KMS-11 (cell line): ENCODE results near the gene HDLBP.

ENCODE experiments used
- H2AFZ ChIP-seq: fragments of 200-600 bp; sonication (generic); 2 replicates; pipeline ENCODE4 v1.6.1; 2016; ENCODE audit warnings: antibody characterized with exemption, mixed run types, low read depth
- H3K27ac ChIP-seq: fragments of 200-600 bp; sonication (generic); 2 replicates; pipeline ENCODE4 v1.6.1; 2016; ENCODE audit warnings: mild to moderate bottlenecking, mixed run types
- H3K27me3 ChIP-seq: fragments of 200-600 bp; sonication (generic); 2 replicates; pipeline ENCODE4 v1.6.1; 2017; ENCODE audit warnings: mild to moderate bottlenecking, low read depth, mixed run types, moderate library complexity; ENCODE audit not compliant: insufficient read depth
- H3K36me3 ChIP-seq: fragments of 200-600 bp; sonication (generic); 2 replicates; pipeline ENCODE4 v1.6.1; 2017; ENCODE audit warnings: mild to moderate bottlenecking, mixed run types; ENCODE audit not compliant: insufficient read depth
- H3K4me1 ChIP-seq: fragments of 200-600 bp; sonication (generic); 2 replicates; pipeline ENCODE4 v1.6.1; 2016; ENCODE audit warnings: mild to moderate bottlenecking, low read depth, mixed run types; ENCODE audit not compliant: poor library complexity, severe bottlenecking
- H3K4me2 ChIP-seq: fragments of 200-600 bp; sonication (generic); 2 replicates; pipeline ENCODE4 v1.7.0; 2016; ENCODE audit warnings: mild to moderate bottlenecking, mixed run types
- H3K4me3 ChIP-seq: fragments of 200-600 bp; sonication (generic); IDR thresholded peaks from 2 replicates; pipeline ENCODE4 v1.6.1; 2017; ENCODE audit warnings: low read depth, low read length, mixed read lengths; ENCODE audit not compliant: insufficient read depth
- H3K79me2 ChIP-seq: fragments of 200-600 bp; sonication (generic); 2 replicates; pipeline ENCODE4 v1.6.1; 2016; ENCODE audit warnings: low read depth, mixed run types; ENCODE audit not compliant: insufficient read depth
- H3K9ac ChIP-seq: fragments of 200-600 bp; sonication (generic); 2 replicates; pipeline ENCODE4 v1.6.1; 2016; ENCODE audit warnings: mild to moderate bottlenecking, mixed run types
- H4K20me1 ChIP-seq: fragments of 200-600 bp; sonication (generic); 2 replicates; pipeline ENCODE4 v1.6.1; 2016; ENCODE audit warnings: mild to moderate bottlenecking, mixed run types; ENCODE audit not compliant: insufficient read depth
- CTCF ChIP-seq: fragments of 200-600 bp; sonication (generic); conservative IDR thresholded peaks from 2 replicates; pipeline ENCODE4 v1.6.1; 2017; ENCODE audit warnings: low read depth, mild to moderate bottlenecking, antibody characterized with exemption, low read length, moderate library complexity, mixed read lengths

HDLBP gene

DNA sequence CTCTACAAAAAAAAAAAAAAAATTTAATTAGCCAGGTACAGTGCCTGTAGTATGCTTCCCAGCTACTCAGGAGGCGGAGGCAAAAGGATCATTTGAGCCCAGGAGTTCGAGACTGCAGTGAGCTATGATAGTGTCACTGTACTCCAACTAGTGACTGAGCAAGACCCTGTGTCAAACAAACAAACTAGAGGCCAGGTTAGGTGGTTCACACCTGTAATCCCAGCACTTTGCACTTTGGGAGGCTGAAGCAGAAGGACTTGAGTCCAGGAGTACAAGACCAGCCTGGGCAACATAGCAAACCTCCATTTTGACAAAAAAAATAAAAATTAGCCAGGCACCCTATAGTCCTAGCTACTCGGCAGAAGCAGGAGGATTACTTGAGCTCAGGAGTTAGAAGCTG, 13.4 kb downstream of the HDLBP start:
- TF ChIP-seq CTCF = no peak
- H3K27ac ChIP-seq = no peak overlapping the region; the same call in 1 of the 2 replicates
- H3K4me2 ChIP-seq = no peak overlapping the region
- peaks cover 96% of the 10 kb centered on the region for H3K79me2 ChIP-seq
- no peaks in the 10 kb centered on the region for H3K27me3 ChIP-seq
- no peaks in the 10 kb centered on the region; the same call in 1 of the 2 replicates for H4K20me1 ChIP-seq
- no peaks in the 10 kb centered on the region for H3K36me3 ChIP-seq
- H3K4me3 ChIP-seq = no peak overlapping the region
- H2AFZ ChIP-seq = no peak overlapping the region
- no peak overlapping the region for H3K9ac ChIP-seq
- H3K4me1 ChIP-seq = peaks cover 64% of the 10 kb centered on the region

GRCh38 chr2:241300000-241300399, 15.5 kb downstream of the HDLBP start:
- Histone ChIP-seq H3K27ac (no peak overlapping the region), H4K20me1 (no peaks in the 10 kb centered on the region; the same call in 1 of the 2 replicates), H3K4me3 (no peak overlapping the region), H3K9ac (no peak overlapping the region), H3K27me3 (no peaks in the 10 kb centered on the region), H3K36me3 (no peaks in the 10 kb centered on the region), H2AFZ (no peak overlapping the region), H3K79me2 (peaks cover 95% of the 10 kb centered on the region), H3K4me1 (peaks cover 44% of the 10 kb centered on the region), H3K4me2 (no peak overlapping the region)
- TF ChIP-seq CTCF = no peak

DNA sequence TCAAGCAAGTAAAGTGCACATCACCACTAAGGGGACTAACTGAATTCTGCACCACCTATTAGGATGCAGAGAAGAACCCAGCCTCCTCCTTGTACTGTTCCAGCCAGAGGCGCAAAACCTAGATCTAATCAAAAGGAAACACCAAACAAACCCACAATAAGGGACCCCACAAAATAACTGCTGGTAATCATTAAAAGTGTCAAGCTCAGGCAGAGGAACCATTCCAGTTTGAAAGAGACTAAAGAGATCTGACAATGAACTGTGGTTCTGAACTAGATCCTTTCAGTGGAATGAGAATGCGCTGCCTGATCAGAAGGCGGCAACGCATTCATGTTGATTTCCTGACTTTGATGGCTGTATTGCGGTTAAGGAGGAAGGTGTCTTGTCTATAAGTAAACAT, 16.8 kb downstream of the HDLBP start:
- Histone ChIP-seq H4K20me1 (no peaks in the 10 kb centered on the region; the same call in 1 of the 2 replicates), H2AFZ (no peak overlapping the region), H3K9ac (no peak overlapping the region), H3K4me2 (no peak overlapping the region), H3K4me1 (peaks cover 32% of the 10 kb centered on the region), H3K27me3 (no peaks in the 10 kb centered on the region), H3K79me2 (peaks cover 95% of the 10 kb centered on the region), H3K4me3 (no peak overlapping the region), H3K36me3 (no peaks in the 10 kb centered on the region), H3K27ac (no peak overlapping the region)
- no peak for TF ChIP-seq CTCF

- TF ChIP-seq CTCF = no peak
- H3K27ac ChIP-seq = no peak overlapping the region
- H3K9ac ChIP-seq = no peak overlapping the region
- peaks cover 33% of the 10 kb centered on the region for H3K4me1 ChIP-seq
- no peak overlapping the region for H3K4me3 ChIP-seq
- no peaks in the 10 kb centered on the region for H3K27me3 ChIP-seq
- no peak overlapping the region for H3K4me2 ChIP-seq
- no peaks in the 10 kb centered on the region for H3K36me3 ChIP-seq
- peaks cover 95% of the 10 kb centered on the region for H3K79me2 ChIP-seq
- H2AFZ ChIP-seq = no peak overlapping the region
- no peaks in the 10 kb centered on the region; the same call in 1 of the 2 replicates for H4K20me1 ChIP-seq
Observed at GRCh38 chr2:241296767-241297166, 18.7 kb downstream of the HDLBP start.
